Ectodermal cell (in vitro differentiated cells): Measurements from ENCODE around the gene SLC5A1. TPM values are rescaled to one million over a fixed set of nuclear protein-coding genes. Genes with fewer than 3 reads are reported as not detected.

Source experiments
- H3K27ac ChIP-seq: 2 replicates; pipeline ENCODE4 v1.7.0; 2013; ENCODE audit warnings: mild to moderate bottlenecking, low read depth, low read length; ENCODE audit not compliant: insufficient read depth, poor library complexity, severe bottlenecking
- H3K27me3 ChIP-seq: 2 replicates; pipeline ENCODE4 v1.7.0; 2013; ENCODE audit warnings: mild to moderate bottlenecking, low read length; ENCODE audit not compliant: insufficient read depth, control insufficient read depth, poor library complexity, severe bottlenecking
- H3K36me3 ChIP-seq: one replicate; pipeline ENCODE4 v1.7.0; 2013; ENCODE audit warnings: low read length; ENCODE audit not compliant: control insufficient read depth, insufficient read depth
- H3K4me1 ChIP-seq: one replicate; pipeline ENCODE4 v1.7.0; 2013; ENCODE audit warnings: low read length; ENCODE audit not compliant: control insufficient read depth, insufficient read depth
- H3K4me3 ChIP-seq: 2 replicates; pipeline ENCODE4 v1.7.0; 2013; ENCODE audit warnings: low read depth, low read length, control low read depth; ENCODE audit not compliant: insufficient read depth
- H3K9me3 ChIP-seq: 2 replicates; pipeline ENCODE4 v1.7.0; 2013; ENCODE audit warnings: mild to moderate bottlenecking, low read length, moderate library complexity; ENCODE audit not compliant: control insufficient read depth
- WGBS, 2 experiments: methylation state at CpG; one replicate each; pipeline ENCODE4 v1.1.7; 2013; ENCODE audit warnings: missing lambda C conversion rate in 2 of 2; 5-methylcytosine and 5-hydroxymethylcytosine counted together
- polyA plus RNA-seq, 4 experiments: library from polyadenylated mRNA; stranded (reverse); fragments of 50-300 nt; gene quantifications; one replicate each; pipeline ENCODE4 v1.2.3, GENCODE V29; 2013

SLC5A1 gene
- polyA plus RNA-seq (2013, experiment 1 of 4) = 0.07 TPM
- 0.05 TPM for polyA plus RNA-seq (2013, experiment 2 of 4)
- not detected for polyA plus RNA-seq (2013, experiment 3 of 4)
- not detected for polyA plus RNA-seq (2013, experiment 4 of 4)

DNA sequence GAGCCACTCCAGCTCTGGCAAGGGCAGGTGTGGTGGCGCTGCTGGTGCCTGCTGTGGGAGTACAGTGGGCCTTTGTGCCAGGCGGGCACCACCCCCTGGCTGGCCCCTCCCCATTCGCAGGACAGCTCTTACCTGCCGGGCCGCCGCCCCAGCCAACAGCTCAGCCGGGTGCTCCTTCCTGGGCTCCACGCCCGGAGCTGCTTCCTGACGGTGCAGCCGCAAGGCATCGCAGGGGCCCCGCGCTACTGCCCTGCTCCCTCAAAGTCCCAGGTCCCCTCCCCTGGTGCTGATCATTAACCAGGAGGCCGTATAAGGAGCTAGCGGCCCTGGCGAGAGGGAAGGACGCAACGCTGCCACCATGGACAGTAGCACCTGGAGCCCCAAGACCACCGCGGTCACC is at the start of gene SLC5A1:
SLC5A1 (plus strand) TSS at position 338 of the 400 bp plus-strand sequence; CDS start at position 359, 21 bp downstream.
- Histone ChIP-seq H3K27me3 (no peaks in the 10 kb centered on the region), H3K4me1 (peaks cover 3% of the 10 kb centered on the region), H3K4me3 (no peak within 1 kb of the TSS), H3K27ac (no peak within 1 kb of the TSS), H3K36me3 (no peaks in the 10 kb centered on the region), H3K9me3 (no peaks in the 10 kb centered on the region)
- WGBS, 2 experiments = 90 to 93% methylated on average over 21 of the region's 21 CpGs

DNA sequence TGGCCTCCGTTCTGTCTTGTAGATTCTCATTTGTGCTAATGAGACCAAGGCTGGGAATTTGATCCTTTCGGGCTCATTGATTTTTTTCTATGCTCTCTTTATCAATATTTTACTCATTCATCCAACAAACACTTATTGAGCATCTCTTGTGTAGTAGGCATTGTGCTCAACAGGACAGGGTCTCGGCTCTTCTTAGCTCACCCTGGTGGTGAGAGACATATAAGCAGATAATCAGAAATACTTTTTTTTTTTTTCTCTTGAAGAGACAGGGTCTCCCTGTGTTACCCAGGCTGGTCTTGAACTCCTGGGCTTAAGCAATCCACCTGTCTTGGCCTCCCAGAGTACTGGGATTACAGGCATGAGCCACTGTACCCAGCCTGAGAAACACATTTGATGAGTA is 48.0 kb upstream of the SLC5A1 start:
- Histone ChIP-seq H3K27ac (no peak overlapping the region), H3K9me3 (no peaks in the 10 kb centered on the region), H3K27me3 (no peaks in the 10 kb centered on the region), H3K4me3 (no peak overlapping the region), H3K36me3 (no peaks in the 10 kb centered on the region), H3K4me1 (no peaks in the 10 kb centered on the region)
- WGBS, 2 experiments = 83 to 92% methylated on average over 2 to 3 of the region's 3 CpGs

DNA sequence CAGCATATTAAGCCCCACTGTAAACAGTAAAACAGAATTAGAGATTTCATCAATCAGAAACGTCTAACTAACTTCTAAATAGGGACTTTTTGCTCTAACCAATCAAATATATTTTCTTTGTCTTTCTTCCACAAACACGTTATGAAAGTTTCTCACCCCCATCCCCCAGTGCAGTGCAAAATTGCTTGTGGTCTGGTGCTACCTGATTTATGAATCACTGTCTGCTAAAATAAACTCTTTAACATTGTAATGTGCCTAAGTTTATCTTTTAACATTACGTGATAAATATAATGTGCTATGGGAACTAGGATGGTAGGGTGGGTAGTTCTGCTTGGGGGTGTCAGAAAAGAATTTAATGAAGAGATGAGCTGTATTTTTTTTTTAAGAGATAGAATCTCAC is 47.3 kb upstream of the SLC5A1 start:
- no peaks in the 10 kb centered on the region for H3K27me3 ChIP-seq
- no peaks in the 10 kb centered on the region for H3K4me1 ChIP-seq
- H3K36me3 ChIP-seq = no peaks in the 10 kb centered on the region
- 86 to 89% methylated on average over 3 of the region's 3 CpGs for WGBS, 2 experiments
- H3K9me3 ChIP-seq = no peaks in the 10 kb centered on the region
- no peak overlapping the region for H3K27ac ChIP-seq
- no peak overlapping the region for H3K4me3 ChIP-seq

DNA sequence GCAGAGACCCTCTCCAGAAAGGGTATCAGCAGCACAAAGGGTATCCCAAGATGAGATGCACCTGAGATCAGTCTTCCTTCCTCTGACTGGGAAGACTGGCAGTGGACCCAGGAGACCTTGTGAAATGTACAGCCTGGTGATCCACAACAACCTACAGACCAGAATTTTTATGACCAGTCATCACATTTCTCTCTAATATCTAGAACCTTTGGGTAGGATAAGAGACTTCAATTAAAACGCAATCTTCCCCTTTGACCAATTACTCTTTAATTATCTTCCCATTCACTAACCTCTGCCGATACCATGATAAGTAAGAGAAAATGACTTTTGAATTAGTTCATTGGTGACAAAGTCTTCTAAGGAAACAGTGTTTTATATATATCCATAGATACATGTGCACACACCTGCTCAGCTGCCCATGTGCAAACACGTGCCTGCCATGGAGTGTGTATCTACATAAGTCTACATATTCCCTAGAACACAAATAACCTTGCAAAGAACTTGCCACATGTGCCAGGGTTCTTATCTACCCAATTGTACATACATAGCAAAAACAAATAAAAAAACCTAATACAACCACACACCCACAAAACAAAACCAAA is 44.2 kb upstream of the SLC5A1 start:
- 88 to 90% methylated on average over 2 to 3 of the region's 3 CpGs for WGBS, 2 experiments
- no peak overlapping the region for H3K4me3 ChIP-seq

DNA sequence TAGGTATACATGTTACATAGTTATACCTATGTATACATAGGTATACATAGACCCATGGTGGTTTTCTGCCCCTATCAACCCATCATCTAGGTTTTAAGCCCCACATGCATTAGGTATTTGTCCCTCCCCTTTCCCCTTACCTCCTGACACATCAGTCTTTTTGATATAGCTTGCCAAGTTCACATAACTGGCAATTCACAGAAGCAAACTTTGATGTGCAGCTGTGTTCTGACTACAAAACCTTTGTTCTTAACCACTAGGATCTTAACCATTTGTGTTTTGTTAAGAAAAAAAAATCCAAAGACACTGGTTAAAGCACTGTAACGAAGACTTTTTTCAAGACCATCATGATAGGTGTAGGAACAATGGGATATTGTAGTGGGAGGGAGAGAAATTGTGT is 42.9 kb upstream of the SLC5A1 start:
- H3K4me3 ChIP-seq = no peak overlapping the region
- H3K27ac ChIP-seq = no peak overlapping the region
- 90 to 97% methylated on average over 1 of the region's 1 CpG for WGBS, 2 experiments
- no peaks in the 10 kb centered on the region for H3K27me3 ChIP-seq
- H3K4me1 ChIP-seq = no peaks in the 10 kb centered on the region
- H3K9me3 ChIP-seq = no peaks in the 10 kb centered on the region
- H3K36me3 ChIP-seq = no peaks in the 10 kb centered on the region

More for the DNA sequence above, 44.2 kb upstream of the SLC5A1 start:
- Histone ChIP-seq H3K9me3 (no peaks in the 10 kb centered on the region), H3K27ac (no peak overlapping the region), H3K36me3 (no peaks in the 10 kb centered on the region), H3K27me3 (no peaks in the 10 kb centered on the region), H3K4me1 (no peaks in the 10 kb centered on the region)

DNA sequence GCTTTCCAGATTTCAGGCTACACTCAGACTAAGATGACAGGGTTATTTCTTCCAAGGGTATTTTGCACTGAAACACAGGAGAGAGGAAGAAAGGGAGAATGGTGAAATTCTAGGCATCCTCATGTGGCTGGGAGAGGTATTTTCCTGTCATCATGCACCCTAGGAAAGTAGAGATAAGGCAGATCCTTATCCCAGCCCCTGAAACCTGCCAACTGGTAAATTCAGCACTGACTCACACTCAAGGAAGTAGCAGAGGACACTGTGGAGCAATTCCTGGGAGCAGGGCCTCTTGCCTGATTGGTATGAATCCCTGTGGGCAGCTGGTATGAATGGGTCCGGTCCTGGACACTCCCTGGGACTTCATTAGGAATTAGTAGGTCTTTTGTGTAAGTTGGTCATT is 37.6 kb upstream of the SLC5A1 start:
- Histone ChIP-seq H3K27me3 (no peaks in the 10 kb centered on the region), H3K9me3 (no peaks in the 10 kb centered on the region), H3K27ac (no peak overlapping the region), H3K4me3 (no peak overlapping the region), H3K4me1 (no peaks in the 10 kb centered on the region), H3K36me3 (no peaks in the 10 kb centered on the region)
- WGBS, 2 experiments = 87 to 88% methylated on average over 1 of the region's 1 CpG

DNA sequence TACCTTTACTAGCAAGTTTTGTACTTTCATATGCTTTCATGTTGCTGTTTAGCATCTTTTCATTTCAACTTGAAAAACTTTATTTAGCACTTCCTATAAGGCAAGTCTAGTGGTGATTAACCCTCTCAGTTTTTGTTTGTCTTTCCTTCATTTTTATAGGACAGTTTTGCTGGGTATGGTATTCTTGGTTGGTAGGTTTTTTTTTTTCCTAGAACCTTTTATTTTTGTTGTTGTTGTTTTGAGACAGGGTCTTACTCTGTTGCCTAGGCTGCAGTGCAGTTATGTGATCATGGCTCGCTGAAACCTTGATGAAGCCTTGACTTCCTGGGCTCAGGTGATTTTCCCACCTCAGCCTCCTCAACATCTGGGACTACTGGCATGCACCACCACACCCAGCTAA is 29.9 kb upstream of the SLC5A1 start:
- H3K9me3 ChIP-seq = no peaks in the 10 kb centered on the region
- no peaks in the 10 kb centered on the region for H3K4me1 ChIP-seq
- H3K36me3 ChIP-seq = no peaks in the 10 kb centered on the region
- H3K27me3 ChIP-seq = no peaks in the 10 kb centered on the region
- WGBS, 2 experiments = 89 to 94% methylated on average over 1 of the region's 1 CpG
- no peak overlapping the region for H3K4me3 ChIP-seq
- no peak overlapping the region for H3K27ac ChIP-seq

DNA sequence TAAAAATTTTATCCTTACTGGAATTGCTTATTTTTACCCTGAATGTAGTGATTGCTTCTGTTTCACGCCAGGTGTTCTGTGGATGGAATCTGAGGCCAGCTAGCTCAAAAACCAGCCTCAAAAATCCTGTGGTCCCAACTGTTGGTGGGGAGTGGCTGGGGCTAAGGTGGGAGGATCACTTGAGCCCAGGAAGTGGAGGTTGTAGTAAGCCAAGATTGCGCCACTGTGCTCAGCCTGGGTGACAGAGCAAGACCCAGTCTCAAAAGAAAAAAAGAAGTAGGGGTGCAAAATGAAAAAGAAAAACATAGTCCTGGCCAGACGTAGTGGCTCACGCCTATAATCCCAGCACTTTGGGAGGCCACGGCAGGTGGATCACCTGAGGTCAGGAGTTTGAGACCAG is 27.0 kb upstream of the SLC5A1 start:
- no peaks in the 10 kb centered on the region for H3K9me3 ChIP-seq
- no peak overlapping the region for H3K4me3 ChIP-seq
- no peaks in the 10 kb centered on the region for H3K27me3 ChIP-seq
- H3K4me1 ChIP-seq = no peaks in the 10 kb centered on the region
- H3K36me3 ChIP-seq = no peaks in the 10 kb centered on the region
- no peak overlapping the region for H3K27ac ChIP-seq
- 93 to 94% methylated on average over 5 of the region's 5 CpGs for WGBS, 2 experiments

DNA sequence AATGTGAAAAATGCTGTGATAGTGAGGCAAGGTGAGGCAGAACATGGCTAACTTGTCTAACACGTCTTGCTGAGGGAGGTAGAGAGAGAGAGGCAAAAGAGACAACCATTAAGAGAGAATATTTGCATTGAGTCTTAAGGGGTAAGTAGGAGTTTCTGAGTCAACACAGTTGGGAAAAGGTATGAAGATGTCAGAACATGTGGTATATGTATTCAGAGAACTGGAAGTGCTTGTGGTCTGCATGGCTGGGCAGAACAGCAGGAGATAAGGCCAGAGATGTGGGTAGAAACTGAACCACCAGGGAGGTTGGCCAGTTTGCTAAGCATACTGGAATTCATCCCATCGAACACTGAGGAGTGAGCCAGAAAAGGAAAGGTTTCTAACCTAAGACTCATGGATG is 25.0 kb upstream of the SLC5A1 start:
- no peak overlapping the region for H3K27ac ChIP-seq
- H3K36me3 ChIP-seq = no peaks in the 10 kb centered on the region
- H3K27me3 ChIP-seq = no peaks in the 10 kb centered on the region
- H3K4me1 ChIP-seq = no peaks in the 10 kb centered on the region
- no peak overlapping the region for H3K4me3 ChIP-seq
- no peaks in the 10 kb centered on the region for H3K9me3 ChIP-seq
- WGBS, 2 experiments = 80 to 86% methylated on average over 2 of the region's 2 CpGs

DNA sequence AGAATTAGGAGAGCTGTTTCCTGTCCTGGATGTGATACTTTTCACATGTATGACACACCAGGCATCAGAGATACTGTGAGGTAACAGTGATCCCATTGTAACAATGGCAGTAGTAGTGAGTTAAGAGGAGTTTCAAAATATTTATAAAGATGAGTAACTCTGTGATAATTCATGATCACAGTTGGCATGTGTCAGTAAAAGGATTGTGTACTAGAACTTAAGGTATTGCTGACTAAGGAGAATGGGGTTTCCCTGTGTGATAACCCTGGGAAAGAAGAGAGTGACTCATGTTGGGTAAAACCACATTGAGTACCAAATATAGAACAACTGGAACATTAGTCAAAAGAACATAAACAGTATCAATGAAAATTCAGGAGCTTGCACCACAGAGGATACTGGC is 22.9 kb upstream of the SLC5A1 start:
- no peaks in the 10 kb centered on the region for H3K9me3 ChIP-seq
- H3K27me3 ChIP-seq = no peaks in the 10 kb centered on the region
- H3K27ac ChIP-seq = no peak overlapping the region
- H3K4me1 ChIP-seq = no peaks in the 10 kb centered on the region
- no peak overlapping the region for H3K4me3 ChIP-seq
- no peaks in the 10 kb centered on the region for H3K36me3 ChIP-seq

DNA sequence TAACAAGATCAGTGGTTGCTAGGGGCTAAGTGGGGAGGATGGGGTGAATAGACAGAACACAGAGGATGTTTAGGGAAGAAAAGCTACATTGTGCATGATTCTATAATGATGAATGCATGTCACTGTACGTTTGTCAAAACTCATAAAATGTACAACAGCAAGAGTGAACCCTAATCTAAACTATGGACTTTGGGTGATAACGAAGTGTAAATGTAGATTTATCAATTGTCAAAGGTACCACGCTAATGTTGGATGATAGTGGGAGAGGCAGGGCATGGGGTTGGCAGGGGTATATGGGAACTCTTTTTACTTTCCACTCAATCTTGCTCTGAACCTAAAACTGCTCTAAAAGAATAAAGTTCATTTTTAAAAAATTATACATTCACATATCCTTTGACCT is 21.3 kb upstream of the SLC5A1 start:
- Histone ChIP-seq H3K27me3 (no peaks in the 10 kb centered on the region), H3K4me3 (no peak overlapping the region), H3K9me3 (no peaks in the 10 kb centered on the region), H3K36me3 (no peaks in the 10 kb centered on the region), H3K27ac (no peak overlapping the region), H3K4me1 (no peaks in the 10 kb centered on the region)
- WGBS, 2 experiments = 86 to 89% methylated on average over 3 of the region's 3 CpGs
